Loucy (cell line): Measurements from ENCODE around the gene GSTA1.
"Not testable (repeated sequence)": the region's sequence is repeated elsewhere in the genome, so short reads cannot be mapped to it uniquely, and the experiment has no call there.

ENCODE experiments used
- EZH2phosphoT487 ChIP-seq: fragments of 200-600 bp; IDR thresholded peaks from 2 replicates; pipeline ENCODE4 v1.6.1; 2018; ENCODE audit warnings: antibody characterized with exemption, mild to moderate bottlenecking, moderate library complexity, borderline replicate concordance
- TF ChIP-seq, protein P1 (sequence below): fragments of 200-600 bp; sonication (generic); conservative IDR thresholded peaks from 2 replicates; pipeline ENCODE4 v1.5.1; 2014; ENCODE audit warnings: mild to moderate bottlenecking, antibody characterized with exemption, low read length

DNA sequence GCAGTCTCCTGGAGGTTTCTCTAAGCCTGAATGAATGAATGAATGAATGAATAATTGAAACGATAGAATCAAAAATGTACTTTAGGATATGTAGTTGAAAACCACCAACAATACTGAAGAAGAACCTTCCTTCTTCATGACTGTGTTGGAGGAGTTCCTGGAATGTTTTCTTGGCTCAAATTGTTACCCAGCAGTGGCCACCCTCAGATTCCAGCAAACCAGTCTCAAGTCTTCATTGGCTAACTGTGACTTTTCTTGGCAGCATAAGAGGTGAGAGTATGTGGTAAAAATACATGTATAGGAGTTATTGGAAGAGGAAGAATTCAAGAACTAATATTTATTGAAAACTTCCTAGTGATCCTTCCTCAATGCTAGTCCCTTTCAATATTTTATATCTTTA, 4.3 kb downstream of the GSTA1 start:
- TF ChIP-seq, protein P1, sequence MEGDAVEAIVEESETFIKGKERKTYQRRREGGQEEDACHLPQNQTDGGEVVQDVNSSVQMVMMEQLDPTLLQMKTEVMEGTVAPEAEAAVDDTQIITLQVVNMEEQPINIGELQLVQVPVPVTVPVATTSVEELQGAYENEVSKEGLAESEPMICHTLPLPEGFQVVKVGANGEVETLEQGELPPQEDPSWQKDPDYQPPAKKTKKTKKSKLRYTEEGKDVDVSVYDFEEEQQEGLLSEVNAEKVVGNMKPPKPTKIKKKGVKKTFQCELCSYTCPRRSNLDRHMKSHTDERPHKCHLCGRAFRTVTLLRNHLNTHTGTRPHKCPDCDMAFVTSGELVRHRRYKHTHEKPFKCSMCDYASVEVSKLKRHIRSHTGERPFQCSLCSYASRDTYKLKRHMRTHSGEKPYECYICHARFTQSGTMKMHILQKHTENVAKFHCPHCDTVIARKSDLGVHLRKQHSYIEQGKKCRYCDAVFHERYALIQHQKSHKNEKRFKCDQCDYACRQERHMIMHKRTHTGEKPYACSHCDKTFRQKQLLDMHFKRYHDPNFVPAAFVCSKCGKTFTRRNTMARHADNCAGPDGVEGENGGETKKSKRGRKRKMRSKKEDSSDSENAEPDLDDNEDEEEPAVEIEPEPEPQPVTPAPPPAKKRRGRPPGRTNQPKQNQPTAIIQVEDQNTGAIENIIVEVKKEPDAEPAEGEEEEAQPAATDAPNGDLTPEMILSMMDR: not testable (repeated sequence)
- TF ChIP-seq EZH2phosphoT487: not testable (repeated sequence)
